Calu3 (cell line): ENCODE measurements around the gene CDC42. TPM values are rescaled to one million over a fixed set of nuclear protein-coding genes. Genes with fewer than 3 reads are reported as not detected.

Experiments used
- BruUV-seq: library from RNA; stranded (reverse); fragments of 400-500 nt; replicated peaks from 2 replicates; lab custom pipeline; 2021; lab: Mats Ljungman, UMichigan
- CTCF ChIA-PET: fragments of 300-600 bp; sonication (Branson Sonifier 250); formaldehyde crosslinking; loops from one replicate; lab custom pipeline; 2022; ENCODE audit warnings: antibody characterized with exemption; lab: Charles Lee
- DNase-seq: peaks from one replicate; pipeline ENCODE4 v3.0.0; 2022
- H3K27ac Mint-ChIP-seq: one replicate; pipeline ENCODE4 v1.8.0; 2022; ENCODE audit warnings: mixed read lengths; ENCODE audit not compliant: unreplicated experiment
- H3K27me3 Mint-ChIP-seq: one replicate; pipeline ENCODE4 v1.8.0; 2022; ENCODE audit warnings: mixed read lengths; ENCODE audit not compliant: unreplicated experiment
- H3K36me3 Mint-ChIP-seq: one replicate; pipeline ENCODE4 v1.8.0; 2022; ENCODE audit warnings: mild to moderate bottlenecking, moderate library complexity, mixed read lengths; ENCODE audit not compliant: insufficient read depth, unreplicated experiment
- H3K4me1 Mint-ChIP-seq: one replicate; pipeline ENCODE4 v1.8.0; 2022; ENCODE audit warnings: mild to moderate bottlenecking, low read depth, mixed read lengths; ENCODE audit not compliant: unreplicated experiment
- H3K4me3 Mint-ChIP-seq: one replicate; pipeline ENCODE4 v1.8.0; 2022; ENCODE audit warnings: mild to moderate bottlenecking, low read depth, moderate library complexity, mixed read lengths; ENCODE audit not compliant: unreplicated experiment
- H3K9me3 Mint-ChIP-seq: one replicate; pipeline ENCODE4 v1.8.0; 2022; ENCODE audit warnings: low read depth, mixed read lengths; ENCODE audit not compliant: unreplicated experiment
- intact Hi-C: fragments of 100-400 bp; cut with micrococcal nuclease; formaldehyde crosslinking; loops from one replicate; pipeline ENCODE4 v1.10.0; 2022; ENCODE audit not compliant: unreplicated experiment
- total RNA-seq: library from RNA; stranded (reverse); gene quantifications from 2 replicates; pipeline ENCODE4 v1.2.3, GENCODE V29; 2022
- TF ChIP-seq, protein P1 (sequence below): fragments of 200-600 bp; IDR thresholded peaks from one replicate; pipeline ENCODE4 v1.8.0; 2022; ENCODE audit warnings: antibody characterized with exemption; ENCODE audit not compliant: unreplicated experiment

Gene CDC42
- total RNA-seq, 1 experiment from 2014 or later: 204 TPM

- Mint-ChIP-seq H3K27me3 (no peaks in the 10 kb centered on the region), H3K27ac (no peak overlapping the region), H3K9me3 (no peaks in the 10 kb centered on the region), H3K4me1 (peaks cover 56% of the 10 kb centered on the region), H3K4me3 (no peak overlapping the region), H3K36me3 (peaks cover 50% of the 10 kb centered on the region)
- CTCF ChIA-PET: no interaction called here
- no TSS peak for BruUV-seq
- intact Hi-C loops: no loop called here
- TF ChIP-seq, protein P1, sequence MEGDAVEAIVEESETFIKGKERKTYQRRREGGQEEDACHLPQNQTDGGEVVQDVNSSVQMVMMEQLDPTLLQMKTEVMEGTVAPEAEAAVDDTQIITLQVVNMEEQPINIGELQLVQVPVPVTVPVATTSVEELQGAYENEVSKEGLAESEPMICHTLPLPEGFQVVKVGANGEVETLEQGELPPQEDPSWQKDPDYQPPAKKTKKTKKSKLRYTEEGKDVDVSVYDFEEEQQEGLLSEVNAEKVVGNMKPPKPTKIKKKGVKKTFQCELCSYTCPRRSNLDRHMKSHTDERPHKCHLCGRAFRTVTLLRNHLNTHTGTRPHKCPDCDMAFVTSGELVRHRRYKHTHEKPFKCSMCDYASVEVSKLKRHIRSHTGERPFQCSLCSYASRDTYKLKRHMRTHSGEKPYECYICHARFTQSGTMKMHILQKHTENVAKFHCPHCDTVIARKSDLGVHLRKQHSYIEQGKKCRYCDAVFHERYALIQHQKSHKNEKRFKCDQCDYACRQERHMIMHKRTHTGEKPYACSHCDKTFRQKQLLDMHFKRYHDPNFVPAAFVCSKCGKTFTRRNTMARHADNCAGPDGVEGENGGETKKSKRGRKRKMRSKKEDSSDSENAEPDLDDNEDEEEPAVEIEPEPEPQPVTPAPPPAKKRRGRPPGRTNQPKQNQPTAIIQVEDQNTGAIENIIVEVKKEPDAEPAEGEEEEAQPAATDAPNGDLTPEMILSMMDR: no peak
- no peak for DNase-seq
Measured at GRCh38 chr1:22071511-22071910, 19.0 kb downstream of the CDC42 start.

GRCh38 chr1:22074803-22075202 is 22.3 kb downstream of the CDC42 start:
- intact Hi-C loops: no loop called here
- no TSS peak for BruUV-seq
- H3K36me3 Mint-ChIP-seq: peaks cover 50% of the 10 kb centered on the region
- H3K9me3 Mint-ChIP-seq: no peaks in the 10 kb centered on the region
- CTCF ChIA-PET: no interaction called here
- TF ChIP-seq, protein P1: no peak
- no peaks in the 10 kb centered on the region for H3K27me3 Mint-ChIP-seq
- H3K4me1 Mint-ChIP-seq: peaks cover 36% of the 10 kb centered on the region
- DNase-seq: no peak
- H3K4me3 Mint-ChIP-seq: no peak overlapping the region
- H3K27ac Mint-ChIP-seq: no peak overlapping the region

- H3K4me1 Mint-ChIP-seq: peaks cover 29% of the 10 kb centered on the region
- no peak overlapping the region for H3K4me3 Mint-ChIP-seq
- DNase-seq: no peak
- intact Hi-C loops: no loop called here
- no TSS peak for BruUV-seq
- H3K9me3 Mint-ChIP-seq: no peaks in the 10 kb centered on the region
- CTCF ChIA-PET: interaction anchor here (0.6 kb wide), 1 partner anchor 41 kb away, joined by 5 read pairs; no protein-coding TSS in a partner anchor
- H3K27ac Mint-ChIP-seq: no peak overlapping the region
- TF ChIP-seq, protein P1: no peak
- peaks cover 45% of the 10 kb centered on the region for H3K36me3 Mint-ChIP-seq
- no peaks in the 10 kb centered on the region for H3K27me3 Mint-ChIP-seq
Measured at GRCh38 chr1:22075718-22076117, 23.2 kb downstream of the CDC42 start.

- peak overlapping the region; percentile 13 for H3K27ac Mint-ChIP-seq
- CTCF ChIA-PET: no interaction called here
- intact Hi-C loops: no loop called here
- H3K4me3 Mint-ChIP-seq: no peak overlapping the region
- H3K9me3 Mint-ChIP-seq: no peaks in the 10 kb centered on the region
- H3K4me1 Mint-ChIP-seq: peaks cover 29% of the 10 kb centered on the region
- DNase-seq: no peak
- TF ChIP-seq, protein P1: no peak
- peaks cover 41% of the 10 kb centered on the region for H3K36me3 Mint-ChIP-seq
- no peaks in the 10 kb centered on the region for H3K27me3 Mint-ChIP-seq
- no TSS peak for BruUV-seq
Measured at GRCh38 chr1:22076346-22076745, 23.8 kb downstream of the CDC42 start.
